Naive thymus-derived CD8-positive, alpha-beta T cell (primary cell): ENCODE data around the gene MLLT6. TPM values are rescaled to one million over a fixed set of nuclear protein-coding genes. Genes with fewer than 3 reads are reported as not detected.

Source experiments
- ATAC-seq, 2 donors: fragments of 150-1000 bp; cut with Tn5 transposase in 1 of 2; sonication (Bioruptor Pico), chemical (Tn5 transposase) in 1 of 2; 1 replicate in 1 of 2; 2 replicates in 1 of 2; pipeline ENCODE4 v1.10.0; 2021; ENCODE audit warnings: mild to moderate bottlenecking in 2 of 2, moderate library complexity in 2 of 2
- POLR2A ChIA-PET: fragments of 350-600 bp; sonication (Branson Sonifier 250); formaldehyde crosslinking; loops from one replicate; lab custom pipeline; 2021; ENCODE audit warnings: antibody characterized with exemption; lab: Charles Lee
- DNase-seq, 10 donors: peaks; one replicate each; pipeline versions ENCODE4 v3.0.0 to v3.0.0-alpha.2; 2020 to 2022
- H3K27ac Mint-ChIP-seq, 10 donors: one replicate each; pipeline ENCODE4 v1.8.0; 2020 to 2022; ENCODE audit warnings: mild to moderate bottlenecking in 10 of 10, mixed read lengths in 10 of 10, moderate library complexity in 4 of 10, inconsistent platforms in 1 of 10
- H3K27me3 Mint-ChIP-seq, 5 donors: one replicate each; pipeline ENCODE4 v1.8.0; 2021 to 2022; ENCODE audit warnings: mixed read lengths in 5 of 5
- H3K36me3 Mint-ChIP-seq, 3 donors: one replicate each; pipeline ENCODE4 v1.8.0; 2020 to 2022; ENCODE audit warnings: mixed read lengths in 3 of 3, mild to moderate bottlenecking in 2 of 3, inconsistent platforms in 1 of 3
- H3K4me1 Mint-ChIP-seq, 4 donors: one replicate each; pipeline ENCODE4 v1.8.0; 2021 to 2022; ENCODE audit warnings: mixed read lengths in 4 of 4
- H3K4me3 Mint-ChIP-seq, 10 donors: one replicate each; pipeline ENCODE4 v1.8.0; 2020 to 2022; ENCODE audit warnings: mild to moderate bottlenecking in 10 of 10, mixed read lengths in 10 of 10, moderate library complexity in 6 of 10, inconsistent platforms in 1 of 10
- H3K9me3 Mint-ChIP-seq, 9 donors: one replicate each; pipeline ENCODE4 v1.8.0; 2020 to 2022; ENCODE audit warnings: mixed read lengths in 9 of 9, mild to moderate bottlenecking in 3 of 9, inconsistent platforms in 1 of 9, moderate library complexity in 1 of 9
- polyA plus RNA-seq, 3 donors: library from polyadenylated mRNA; unstranded; fragments of 300-500 nt; fragmentation: Illumina TruSeq; gene quantifications; one replicate each; pipeline ENCODE4 v1.2.3, GENCODE V29; 2021
- total RNA-seq, 8 experiments: library from RNA in 2 of 8; stranded (reverse) in 2 of 8; gene quantifications; one replicate each; pipeline ENCODE4 v1.2.3 and lab custom pipeline; 2021 to 2026

The MLLT6 gene
- total and polyA plus RNA-seq, 5 experiments from 2014 or later, result 5.5 to 489 (median 11.9) TPM

DNA sequence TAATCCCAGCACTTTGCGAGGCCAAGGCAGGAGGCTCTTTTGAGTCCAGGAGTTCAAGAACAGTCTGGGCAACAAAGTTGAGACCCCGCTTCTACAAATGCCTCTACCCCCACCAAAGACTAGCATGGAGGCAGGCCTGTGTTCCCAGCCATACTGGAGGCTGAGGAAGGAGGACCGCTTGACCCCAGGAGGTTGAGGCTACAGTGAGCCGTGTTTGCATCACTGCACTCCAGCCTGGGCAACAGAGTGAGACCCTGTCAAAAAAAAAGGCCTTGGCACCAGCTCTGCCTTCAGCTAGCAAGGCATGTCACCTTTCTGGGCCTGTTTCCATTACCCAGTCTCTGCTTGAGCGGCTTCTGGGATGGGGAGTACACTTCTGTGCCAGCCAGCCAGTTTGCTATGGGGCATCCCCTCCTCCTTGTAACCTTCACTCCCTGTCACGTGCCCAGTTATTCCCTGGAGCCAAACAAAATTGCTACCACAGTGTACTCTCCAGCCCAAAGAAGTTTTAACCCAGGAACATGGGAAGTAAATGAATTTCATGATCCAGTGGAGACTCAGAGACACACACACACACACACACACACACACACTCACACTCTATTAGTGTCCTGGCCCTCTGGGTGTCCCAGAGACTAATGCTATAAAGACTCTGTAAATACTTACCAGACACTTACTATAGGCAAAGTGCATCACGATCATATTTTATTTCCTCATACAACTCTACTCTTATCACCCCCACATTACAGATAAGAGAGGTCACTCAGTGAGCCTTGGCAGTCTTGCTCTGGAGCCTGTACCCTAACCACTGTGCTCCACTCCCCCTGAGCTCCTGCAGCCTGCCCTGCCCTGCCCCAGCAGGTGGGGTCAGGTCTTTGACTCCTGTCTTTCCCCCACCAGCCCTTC lies 27.6 kb downstream of the MLLT6 start:
- Mint-ChIP-seq H3K4me1 (peaks cover 32 to 65% (median 64%) of the 10 kb centered on the region in 4 donors), H3K36me3 (peaks cover 0 to 10% (median 0%) of the 10 kb centered on the region in 3 donors), H3K9me3 (no peaks in the 10 kb centered on the region), H3K27ac (peak overlapping the region; percentile 40 to 94 (median 84)), H3K27me3 (peaks cover 0 to 2% (median 0%) of the 10 kb centered on the region in 5 donors), H3K4me3 (peak overlapping the region in 8 of 10 donors; percentile 45 to 97 (median 90))
- POLR2A ChIA-PET, result interaction anchor here (6.1 kb wide), 1 partner anchor 27 kb away, joined by 75 read pairs; the partner anchor contains the start of gene MLLT6
- ATAC-seq, result no peak
- DNase-seq, result no peak

- Mint-ChIP-seq H3K27ac (peak overlapping the region in 8 of 10 donors; percentile 34 to 85 (median 77)), H3K4me1 (peaks cover 24 to 57% (median 56%) of the 10 kb centered on the region in 4 donors)
- POLR2A ChIA-PET, result interaction anchor here (2.4 to 6.1 kb wide), 2 partner anchors 28 to 57 kb away, joined by 30 to 75 read pairs; partner anchors contain the start of genes EPOP and MLLT6
These were observed 28.4 kb downstream of the MLLT6 start for GRCh38 chr17:38733282-38733981.

DNA sequence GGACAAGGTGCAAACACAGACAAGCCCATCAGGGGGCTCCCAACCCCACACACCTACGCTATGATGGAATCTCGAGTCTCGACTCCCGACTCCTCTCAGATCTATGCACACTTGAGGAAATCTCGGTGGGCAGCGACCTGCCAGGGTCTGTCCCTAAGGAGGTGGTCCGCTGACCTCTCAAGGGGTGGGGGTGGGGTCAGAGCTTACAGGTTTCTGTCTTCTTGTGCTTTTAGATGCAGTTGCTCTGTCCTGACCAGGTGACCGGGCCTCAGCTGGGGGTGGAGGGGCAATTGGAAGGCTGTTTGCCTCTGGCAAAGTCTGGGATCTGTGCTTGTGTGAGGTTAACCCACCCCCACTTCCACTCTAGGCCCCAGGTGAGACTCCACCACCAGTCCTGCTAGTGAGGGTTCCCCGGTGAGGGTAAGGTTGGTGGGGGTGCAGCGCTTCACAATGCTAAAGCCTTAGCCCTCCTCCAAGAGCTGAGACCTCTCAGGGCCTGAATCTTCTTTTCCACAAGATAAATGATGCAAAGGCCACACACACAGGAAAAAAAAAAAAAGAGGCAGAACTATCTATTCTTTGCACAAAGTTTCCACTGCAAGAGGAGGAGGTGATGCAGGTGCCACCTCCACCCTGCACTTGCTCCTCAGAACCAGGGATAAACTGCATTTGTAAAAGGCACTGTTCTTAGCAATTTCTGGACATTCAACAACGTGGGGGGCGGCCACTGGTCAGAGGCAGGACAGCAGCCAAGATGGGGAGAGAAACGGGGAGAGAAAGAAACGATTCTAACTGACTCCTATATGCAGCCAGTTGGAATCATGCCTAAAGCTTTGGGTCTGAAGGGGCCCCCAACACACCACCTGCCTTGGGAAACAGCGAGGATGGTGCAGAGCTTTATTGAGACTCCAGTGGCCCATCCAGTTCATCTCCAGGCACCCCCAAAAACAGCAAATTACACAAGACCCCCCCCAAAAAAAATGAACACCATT lies 29.2 kb downstream of the MLLT6 start:
- Mint-ChIP-seq H3K27ac (peak overlapping the region in 7 of 10 donors; percentile 29 to 74 (median 44)), H3K4me1 (peaks cover 24 to 49% (median 48%) of the 10 kb centered on the region in 4 donors), H3K4me3 (no peak overlapping the region), H3K9me3 (no peaks in the 10 kb centered on the region), H3K27me3 (no peaks in the 10 kb centered on the region), H3K36me3 (peaks cover 0 to 10% (median 0%) of the 10 kb centered on the region in 3 donors)
- ATAC-seq (peak in 1 of 2 donors; percentile 24), DNase-seq (peak in 4 of 10 donors; percentile 22 to 35 (median 30))
- POLR2A ChIA-PET, result interaction anchor here (0.7 to 6.1 kb wide), 9 partner anchors 13 to 358 kb away, joined by 3 to 75 read pairs (median 5); partner anchors contain the start of genes EPOP, MLLT6 and PSMB3

More at GRCh38 chr17:38733282-38733981, 28.4 kb downstream of the MLLT6 start:
- Mint-ChIP-seq H3K27me3 (no peaks in the 10 kb centered on the region), H3K36me3 (peaks cover 0 to 10% (median 0%) of the 10 kb centered on the region in 3 donors), H3K4me3 (peak overlapping the region in 3 of 10 donors; percentile 29 to 54 (median 48)), H3K9me3 (no peaks in the 10 kb centered on the region)
- ATAC-seq (no peak), DNase-seq (no peak)

- Mint-ChIP-seq H3K27me3 (no peaks in the 10 kb centered on the region), H3K27ac (peak overlapping the region in 1 of 10 donors; percentile 59), H3K36me3 (peaks cover 0 to 10% (median 0%) of the 10 kb centered on the region in 3 donors), H3K4me1 (peaks cover 21 to 46% (median 42%) of the 10 kb centered on the region in 4 donors), H3K9me3 (no peaks in the 10 kb centered on the region), H3K4me3 (peak overlapping the region in 1 of 10 donors; percentile 11)
- peak; percentile 34 to 47 for ATAC-seq
- peak; percentile 55 to 88 (median 76) for DNase-seq
- POLR2A ChIA-PET, result interaction anchor here (0.7 to 6.1 kb wide), 9 partner anchors 17 to 357 kb away, joined by 3 to 75 read pairs (median 5); partner anchors contain the start of genes EPOP, MLLT6 and PSMB3
These were observed 30.3 kb downstream of the MLLT6 start for GRCh38 chr17:38735161-38735997.

DNA sequence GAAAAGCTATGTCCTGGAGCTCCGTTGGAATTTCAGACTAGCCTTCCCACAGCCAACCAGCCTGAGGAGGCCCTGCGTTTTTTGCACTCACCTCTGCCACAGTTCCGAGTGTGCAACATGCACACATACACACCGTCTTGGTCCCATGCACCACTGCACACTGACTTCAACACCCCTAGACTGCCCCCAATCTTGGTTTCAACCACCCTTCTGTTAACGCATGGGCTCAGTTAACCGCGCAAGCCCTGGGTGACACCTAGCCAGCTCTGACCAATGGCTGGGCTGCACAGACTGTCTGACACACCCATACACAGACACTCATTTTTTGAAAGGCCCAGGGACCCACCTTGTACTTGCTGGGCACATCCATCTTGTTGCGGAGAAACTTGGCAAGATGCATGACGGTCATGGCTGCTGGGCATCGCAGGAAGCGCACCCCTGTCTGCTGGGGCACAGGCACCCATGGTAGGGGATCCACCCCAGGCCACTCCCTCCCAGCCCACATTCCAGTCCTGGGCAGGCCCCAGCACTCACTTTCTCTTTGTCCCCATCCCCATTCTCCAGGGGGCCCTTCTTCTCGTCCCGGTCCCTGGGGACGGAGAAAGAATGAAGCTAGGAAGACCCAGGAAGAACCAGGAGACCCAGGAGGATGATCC lies 33.1 kb downstream of the MLLT6 start:
- Mint-ChIP-seq H3K36me3 (peaks cover 0 to 2% (median 0%) of the 10 kb centered on the region in 3 donors), H3K4me3 (no peak overlapping the region), H3K4me1 (peaks cover 8 to 22% (median 20%) of the 10 kb centered on the region in 4 donors), H3K27me3 (peaks cover 0 to 6% (median 3%) of the 10 kb centered on the region in 5 donors), H3K9me3 (no peaks in the 10 kb centered on the region), H3K27ac (peak overlapping the region in 2 of 10 donors; percentile 18 to 79)
- ATAC-seq (no peak), DNase-seq (no peak)
- POLR2A ChIA-PET, result interaction anchor here (0.7 to 2.0 kb wide), 2 partner anchors 12 to 33 kb away, joined by 4 to 6 read pairs; partner anchors contain the start of gene MLLT6

- ATAC-seq (no peak), DNase-seq (peak in 1 of 10 donors; percentile 51)
- H3K9me3 Mint-ChIP-seq, result no peaks in the 10 kb centered on the region
- H3K27me3 Mint-ChIP-seq, result peaks cover 0 to 10% (median 3%) of the 10 kb centered on the region in 5 donors
- POLR2A ChIA-PET, result interaction anchor here (2.0 kb wide), 1 partner anchor 34 kb away, joined by 6 read pairs; the partner anchor contains the start of gene MLLT6
- H3K27ac Mint-ChIP-seq, result peak overlapping the region in 1 of 10 donors; percentile 79
- H3K36me3 Mint-ChIP-seq, result no peaks in the 10 kb centered on the region
- peaks cover 9 to 19% (median 16%) of the 10 kb centered on the region in 4 donors for H3K4me1 Mint-ChIP-seq
- no peak overlapping the region for H3K4me3 Mint-ChIP-seq
These were observed 33.6 kb downstream of the MLLT6 start for GRCh38 chr17:38738686-38739085.

DNA sequence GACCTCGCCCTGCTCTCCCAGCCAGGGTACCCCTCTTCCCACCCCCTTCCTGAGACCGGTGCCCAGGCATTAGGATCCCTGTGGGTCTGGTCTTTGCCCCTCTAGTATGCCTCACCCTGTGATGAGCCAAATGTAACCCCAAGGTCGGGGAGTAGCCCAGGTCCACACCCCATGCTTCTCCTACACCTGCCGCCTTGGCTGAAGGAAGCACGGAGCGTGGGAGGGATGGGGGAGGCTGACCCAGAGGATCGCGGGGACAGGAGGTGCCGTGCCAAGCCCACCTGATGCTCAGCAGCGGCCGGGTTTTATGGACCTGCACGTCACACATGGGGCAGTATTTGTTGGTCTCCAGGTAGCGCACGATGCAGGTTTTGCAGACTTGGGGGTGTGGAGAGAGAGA lies 34.2 kb downstream of the MLLT6 start:
- Mint-ChIP-seq H3K4me3 (no peak overlapping the region), H3K27me3 (peaks cover 0 to 10% (median 4%) of the 10 kb centered on the region in 5 donors), H3K9me3 (no peaks in the 10 kb centered on the region), H3K36me3 (no peaks in the 10 kb centered on the region), H3K4me1 (peaks cover 8 to 12% (median 10%) of the 10 kb centered on the region in 4 donors), H3K27ac (no peak overlapping the region)
- no peak for ATAC-seq
- POLR2A ChIA-PET, result no interaction called here
- DNase-seq, result peak in 1 of 10 donors; percentile 58

GRCh38 chr17:38740044-38740443 lies 35.0 kb downstream of the MLLT6 start:
- no peaks in the 10 kb centered on the region for H3K9me3 Mint-ChIP-seq
- no peak overlapping the region for H3K4me3 Mint-ChIP-seq
- no peak overlapping the region for H3K27ac Mint-ChIP-seq
- H3K27me3 Mint-ChIP-seq, result peaks cover 3 to 17% (median 12%) of the 10 kb centered on the region in 5 donors
- no peak for ATAC-seq
- no peak for DNase-seq
- no peaks in the 10 kb centered on the region for H3K36me3 Mint-ChIP-seq
- peaks cover 4 to 6% (median 4%) of the 10 kb centered on the region in 4 donors for H3K4me1 Mint-ChIP-seq
- POLR2A ChIA-PET, result no interaction called here

DNA sequence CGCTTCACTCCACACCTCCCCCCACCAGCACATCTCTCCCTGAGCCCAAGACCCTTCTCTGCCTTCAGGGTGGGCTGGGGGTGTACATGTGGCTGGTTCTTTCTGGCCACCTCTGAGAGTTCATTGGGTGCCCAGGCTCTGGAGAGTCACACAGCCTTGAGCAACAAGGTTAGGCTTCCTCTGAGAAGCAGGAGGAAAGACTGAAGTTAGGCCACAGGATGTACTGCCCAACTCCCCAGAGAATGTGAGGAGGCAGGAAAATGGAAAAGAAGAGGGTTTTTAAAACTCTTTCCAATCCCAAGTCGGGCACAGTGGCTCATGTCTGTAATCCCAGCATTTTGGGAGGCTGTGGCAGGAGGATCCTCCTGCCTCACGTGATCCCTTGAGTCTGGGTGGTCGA lies 35.7 kb downstream of the MLLT6 start:
- POLR2A ChIA-PET, result no interaction called here

GRCh38 chr17:38741461-38741860 lies 36.4 kb downstream of the MLLT6 start:
- H3K4me3 Mint-ChIP-seq, result no peak overlapping the region
- peaks cover 6 to 9% (median 7%) of the 10 kb centered on the region in 4 donors for H3K4me1 Mint-ChIP-seq
- ATAC-seq (no peak), DNase-seq (no peak)
- no peak overlapping the region for H3K27ac Mint-ChIP-seq
- H3K36me3 Mint-ChIP-seq, result no peaks in the 10 kb centered on the region
- POLR2A ChIA-PET, result no interaction called here
- H3K27me3 Mint-ChIP-seq, result peaks cover 10 to 29% (median 19%) of the 10 kb centered on the region in 5 donors
- no peaks in the 10 kb centered on the region for H3K9me3 Mint-ChIP-seq

More for the DNA sequence above, 35.7 kb downstream of the MLLT6 start:
- Mint-ChIP-seq H3K9me3 (no peaks in the 10 kb centered on the region), H3K36me3 (no peaks in the 10 kb centered on the region), H3K4me3 (no peak overlapping the region), H3K4me1 (peaks cover 0 to 3% (median under 1%) of the 10 kb centered on the region in 4 donors), H3K27ac (no peak overlapping the region), H3K27me3 (peaks cover 3 to 23% (median 13%) of the 10 kb centered on the region in 5 donors)
- DNase-seq (no peak), ATAC-seq (no peak)
